Thyroid gland (tissue), 4 donors: Measurements from ENCODE around the gene WWC1. TPM values are rescaled to one million over a fixed set of nuclear protein-coding genes. Genes with fewer than 3 reads are reported as not detected.

ENCODE experiments used
- DNase-seq, 2 donors: peaks; one replicate each; pipeline ENCODE4 v3.0.0-alpha.2; 2019
- H3K27ac ChIP-seq, 3 donors: fragments of 200-600 bp; sonication (generic); 1 replicate in 2 of 3; 2 replicates in 1 of 3; pipeline ENCODE4 v1.5.1; 2016 to 2019; ENCODE audit warnings: mild to moderate bottlenecking in 1 of 3, moderate library complexity in 1 of 3
- H3K27me3 ChIP-seq: fragments of 200-600 bp; sonication (generic); one replicate; pipeline ENCODE4 v1.5.1; 2019
- H3K36me3 ChIP-seq, 2 donors: fragments of 200-600 bp; sonication (generic); one replicate each; pipeline ENCODE4 v1.5.1; 2016 to 2019
- H3K4me1 ChIP-seq, 2 donors: fragments of 200-600 bp; sonication (generic); one replicate each; pipeline ENCODE4 v1.5.1; 2017 to 2019
- H3K4me3 ChIP-seq, 3 donors: fragments of 200-600 bp; sonication (generic); replicated peaks in 1 of 3; 1 replicate in 2 of 3; 2 replicates in 1 of 3; pipeline ENCODE4 v1.5.1; 2016; ENCODE audit warnings: mild to moderate bottlenecking in 1 of 3
- H3K9me3 ChIP-seq: fragments of 200-600 bp; sonication (generic); one replicate; pipeline ENCODE4 v1.5.1; 2017
- CTCF ChIP-seq, 6 experiments: fragments of 200-600 bp in 3 of 6; fragments of 450-650 bp in 3 of 6; sonication (generic) in 3 of 6; IDR thresholded peaks; one replicate each; pipeline ENCODE4 v1.5.1; 2016 to 2019; ENCODE audit warnings: antibody characterized with exemption in 6 of 6, mild to moderate bottlenecking in 2 of 6, inconsistent platforms in 1 of 6, moderate library complexity in 1 of 6
- POLR2A ChIP-seq, 2 donors: fragments of 450-650 bp; IDR thresholded peaks; one replicate each; pipeline ENCODE4 v1.6.1; 2017; ENCODE audit warnings: antibody characterized with exemption in 2 of 2, mild to moderate bottlenecking in 2 of 2, moderate library complexity in 1 of 2
- WGBS, 2 donors: methylation state at CpG; one replicate each; pipeline ENCODE4 v1.1.5; 2017; 5-methylcytosine and 5-hydroxymethylcytosine counted together
- intact Hi-C: fragments of 100-400 bp; cut with DNase I; formaldehyde crosslinking; loops from one replicate; pipeline ENCODE4 v1.15.1; 2023
- total RNA-seq, 4 donors: library from RNA; depleted of rRNA; stranded (reverse); fragments of >200 nt; gene quantifications; one replicate each; pipeline ENCODE4 v1.2.3, GENCODE V29; 2016

The WWC1 gene
- total RNA-seq, 4 donors from 2014 or later = 38.7 to 80.1 (median 54.0) TPM

DNA sequence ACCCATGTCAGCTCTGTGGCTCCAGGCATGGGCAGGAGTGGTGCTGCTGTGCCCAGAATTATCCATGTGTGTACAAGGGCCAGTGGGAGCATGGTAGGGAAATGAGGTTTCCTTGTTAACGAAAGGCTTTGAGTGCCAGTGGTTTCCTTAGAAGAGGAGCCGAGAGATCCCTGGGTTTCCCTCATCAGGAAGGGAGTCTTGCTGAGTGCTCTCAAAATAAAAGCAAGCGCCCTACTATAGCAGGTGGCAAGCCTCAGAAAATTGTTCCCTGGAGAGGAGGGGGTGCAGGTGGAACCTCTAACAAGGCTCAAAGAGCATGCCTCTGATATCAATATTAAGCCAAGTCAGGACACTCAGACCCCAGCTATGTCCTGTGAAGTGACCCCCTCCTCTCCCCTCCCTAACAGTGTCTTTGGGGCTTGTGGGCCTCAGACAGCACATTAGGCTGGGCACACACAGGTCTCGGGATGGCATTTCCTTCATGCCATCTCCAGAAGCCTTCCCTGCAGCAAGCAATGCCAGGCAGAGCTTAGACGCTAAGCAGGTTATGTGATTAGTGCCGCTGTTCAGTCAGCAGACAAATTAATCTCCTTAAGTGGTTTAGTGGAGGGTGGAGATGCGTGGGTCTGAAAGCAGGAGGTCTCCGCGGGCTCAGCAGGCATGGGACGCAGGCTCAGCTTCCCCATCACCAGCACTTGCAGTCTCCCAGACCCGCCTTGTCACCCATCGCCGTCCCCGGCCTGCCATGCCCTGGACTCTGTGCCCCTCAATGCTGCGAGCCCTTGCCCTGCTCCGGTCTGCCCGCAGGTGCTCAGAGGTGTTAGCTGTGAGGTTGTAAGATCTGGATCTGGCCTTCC lies 134.8 kb downstream of the WWC1 start:
- H3K4me3 ChIP-seq = no peak overlapping the region
- peak in 1 of 2 donors; percentile 36 for DNase-seq
- TF ChIP-seq CTCF (IDR thresholded peaks at IDR 0.05) = no peak
- TF ChIP-seq POLR2A (IDR thresholded peaks at IDR 0.05) = no peak
- H3K27ac ChIP-seq = no peak overlapping the region
- H3K4me1 ChIP-seq = no peaks in the 10 kb centered on the region
- H3K9me3 ChIP-seq = no peaks in the 10 kb centered on the region
- intact Hi-C loops = no loop called here
- H3K27me3 ChIP-seq = no peaks in the 10 kb centered on the region
- 86 to 87% methylated on average over 17 of the region's 17 CpGs for WGBS, 2 donors
- H3K36me3 ChIP-seq = peaks cover 6% of the 10 kb centered on the region in 2 donors

- Histone ChIP-seq H3K36me3 (peaks cover 6% of the 10 kb centered on the region in 2 donors), H3K27ac (no peak overlapping the region), H3K4me1 (no peaks in the 10 kb centered on the region), H3K27me3 (no peaks in the 10 kb centered on the region), H3K4me3 (no peak overlapping the region), H3K9me3 (no peaks in the 10 kb centered on the region)
- DNase-seq = no peak
- TF ChIP-seq POLR2A (IDR thresholded peaks at IDR 0.05) (no peak), CTCF (IDR thresholded peaks at IDR 0.05) (no peak)
- intact Hi-C loops = no loop called here
- WGBS, 2 donors = 76 to 86% methylated on average over 5 of the region's 5 CpGs
Observed at GRCh38 chr5:168426864-168427172, 135.4 kb downstream of the WWC1 start.

DNA sequence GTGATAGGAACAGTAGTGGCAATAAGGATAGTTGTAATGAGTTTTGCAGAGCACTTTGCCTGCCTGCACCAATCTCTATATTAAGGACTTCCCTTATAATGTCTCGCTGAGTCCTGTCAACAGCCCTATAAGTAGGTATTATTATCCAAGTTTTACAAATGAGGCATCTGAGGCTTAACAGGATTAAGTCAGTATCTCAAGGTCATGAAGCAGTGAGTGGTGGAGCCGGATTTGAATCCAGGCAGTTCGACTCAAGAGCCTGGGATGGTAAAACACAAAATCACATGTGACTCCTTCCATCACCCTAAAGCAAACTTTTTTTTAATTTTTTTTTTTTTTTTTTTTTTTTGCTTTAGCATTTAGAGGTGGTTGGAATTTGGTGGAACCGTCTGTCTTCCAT lies 135.8 kb downstream of the WWC1 start:
- no peaks in the 10 kb centered on the region for H3K9me3 ChIP-seq
- no peaks in the 10 kb centered on the region for H3K4me1 ChIP-seq
- intact Hi-C loops = no loop called here

GRCh38 chr5:168428552-168428951 lies 137.1 kb downstream of the WWC1 start:
- Histone ChIP-seq H3K36me3 (peaks cover 6 to 10% of the 10 kb centered on the region in 2 donors), H3K4me1 (no peaks in the 10 kb centered on the region), H3K9me3 (no peaks in the 10 kb centered on the region), H3K4me3 (no peak overlapping the region), H3K27me3 (no peaks in the 10 kb centered on the region), H3K27ac (no peak overlapping the region)
- WGBS, 2 donors = 90 to 97% methylated on average over 10 of the region's 10 CpGs
- intact Hi-C loops = no loop called here
- TF ChIP-seq POLR2A (IDR thresholded peaks at IDR 0.05) (no peak), CTCF (IDR thresholded peaks at IDR 0.05) (no peak)
- no peak for DNase-seq

More for the DNA sequence above, 135.8 kb downstream of the WWC1 start:
- Histone ChIP-seq H3K4me3 (no peak overlapping the region), H3K36me3 (peaks cover 6% of the 10 kb centered on the region in 2 donors), H3K27me3 (no peaks in the 10 kb centered on the region), H3K27ac (no peak overlapping the region)
- WGBS, 2 donors = 94 to 95% methylated on average over 4 of the region's 4 CpGs
- no peak for DNase-seq
- TF ChIP-seq POLR2A (IDR thresholded peaks at IDR 0.05) (no peak), CTCF (IDR thresholded peaks at IDR 0.05) (no peak)

DNA sequence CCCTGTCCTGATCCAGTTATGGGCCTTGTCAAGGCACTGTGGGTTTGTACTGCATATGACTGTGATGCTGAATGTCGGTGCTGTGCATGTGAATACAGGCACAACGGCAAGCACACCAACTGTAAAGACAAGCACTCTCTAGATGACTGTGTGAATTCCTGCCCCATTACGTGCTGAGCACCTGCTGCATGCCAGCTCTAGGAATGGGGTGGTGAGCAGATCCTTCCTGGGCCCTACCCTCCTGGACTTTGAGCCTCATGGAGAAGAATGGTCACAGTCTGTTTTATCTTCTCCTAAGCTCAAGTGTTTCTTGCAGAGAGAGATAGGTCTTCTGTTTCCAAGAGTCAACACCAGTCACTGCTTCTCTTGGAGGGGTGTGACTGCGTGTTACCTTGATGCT lies 138.9 kb downstream of the WWC1 start:
- Histone ChIP-seq H3K4me3 (no peak overlapping the region), H3K9me3 (no peaks in the 10 kb centered on the region), H3K4me1 (no peaks in the 10 kb centered on the region), H3K27me3 (no peaks in the 10 kb centered on the region), H3K27ac (no peak overlapping the region), H3K36me3 (peaks cover 6 to 10% of the 10 kb centered on the region in 2 donors)
- no peak for DNase-seq
- intact Hi-C loops = no loop called here
- 75 to 96% methylated on average over 4 of the region's 4 CpGs for WGBS, 2 donors
- TF ChIP-seq CTCF (IDR thresholded peaks at IDR 0.05) = no peak
- no peak for TF ChIP-seq POLR2A (IDR thresholded peaks at IDR 0.05)
